NAMALWA (cell line): ENCODE measurements around the gene KRTAP4-1.
"Not testable (repeated sequence)": the region's sequence is repeated elsewhere in the genome, so short reads cannot be mapped to it uniquely, and the experiment has no call there.

ENCODE experiments used
- DNase-seq: peaks from one replicate; pipeline ENCODE4 v3.0.0-alpha.2; 2015; ENCODE audit warnings: low spot score

KRTAP4-1 gene

GRCh38 chr17:41184480-41184961, at the start of gene KRTAP4-1:
Gene KRTAP4-1, minus strand, starts transcription at chr17:41184911. Its CDS starts 57 bp downstream, at chr17:41184854.
- no peak for DNase-seq

GRCh38 chr17:41232399-41233105, 47.8 kb upstream of the KRTAP4-1 start, which contains the start of gene KRTAP9-3:
Gene KRTAP9-3, plus strand, starts transcription at chr17:41232449. Its CDS starts 53 bp downstream, at chr17:41232502.
- not testable (repeated sequence) for DNase-seq

- no peak for DNase-seq
Measured at GRCh38 chr17:41231731-41232130, 47.0 kb upstream of the KRTAP4-1 start.

GRCh38 chr17:41230094-41230493, 45.4 kb upstream of the KRTAP4-1 start:
- DNase-seq, result no peak

GRCh38 chr17:41226598-41227095, 41.9 kb upstream of the KRTAP4-1 start, which contains the start of gene KRTAP9-2:
Gene KRTAP9-2, plus strand, starts transcription at chr17:41226648. Its CDS starts 7 bp downstream, at chr17:41226655.
- not testable (repeated sequence) for DNase-seq

- no peak for DNase-seq
Measured at GRCh38 chr17:41226051-41226450, 41.3 kb upstream of the KRTAP4-1 start.

GRCh38 chr17:41223821-41224220, 39.1 kb upstream of the KRTAP4-1 start:
- DNase-seq, result no peak

- DNase-seq, result no peak
Measured at GRCh38 chr17:41215681-41216080, 31.0 kb upstream of the KRTAP4-1 start.

GRCh38 chr17:41212524-41213169, 27.9 kb upstream of the KRTAP4-1 start:
- no peak for DNase-seq

- DNase-seq, result peak; percentile 26
Measured at GRCh38 chr17:41211845-41212466, 27.2 kb upstream of the KRTAP4-1 start.

- DNase-seq, result no peak
Measured at GRCh38 chr17:41199421-41200078, 14.8 kb upstream of the KRTAP4-1 start.

- peak; percentile 3 for DNase-seq
Measured at GRCh38 chr17:41196068-41196467, 11.4 kb upstream of the KRTAP4-1 start.

- DNase-seq, result no peak
Measured at GRCh38 chr17:41190328-41190727, 5.6 kb upstream of the KRTAP4-1 start.

GRCh38 chr17:41189837-41190318, 5.2 kb upstream of the KRTAP4-1 start, which contains the start of gene KRTAP9-1:
Gene KRTAP9-1, plus strand, starts transcription at chr17:41189887. Its CDS starts 0 bp downstream, at chr17:41189887.
- not testable (repeated sequence) for DNase-seq

- DNase-seq, result no peak
Measured at GRCh38 chr17:41186872-41187271, 2.2 kb upstream of the KRTAP4-1 start.

- no peak for DNase-seq
Measured at GRCh38 chr17:41185001-41185400, 290 bp upstream of the KRTAP4-1 start.

GRCh38 chr17:41178843-41179616, 5.7 kb downstream of the KRTAP4-1 start:
- DNase-seq, result no peak

GRCh38 chr17:41178341-41178740, 6.4 kb downstream of the KRTAP4-1 start:
- no peak for DNase-seq

- DNase-seq, result no peak
Measured at GRCh38 chr17:41177727-41178271, 6.9 kb downstream of the KRTAP4-1 start, which contains the start of gene KRTAP4-2. Gene KRTAP4-2, minus strand, starts transcription at chr17:41178221. Its CDS starts 57 bp downstream, at chr17:41178164.

- DNase-seq, result no peak
Measured at GRCh38 chr17:41176744-41177387, 7.8 kb downstream of the KRTAP4-1 start.
